ENCODE results near the gene SHISA3. TPM values are rescaled to one million over a fixed set of nuclear protein-coding genes. Genes with fewer than 3 reads are reported as not detected.

The SHISA3 gene
- total RNA-seq, 1 experiment from 2014 or later, result not detected

DNA sequence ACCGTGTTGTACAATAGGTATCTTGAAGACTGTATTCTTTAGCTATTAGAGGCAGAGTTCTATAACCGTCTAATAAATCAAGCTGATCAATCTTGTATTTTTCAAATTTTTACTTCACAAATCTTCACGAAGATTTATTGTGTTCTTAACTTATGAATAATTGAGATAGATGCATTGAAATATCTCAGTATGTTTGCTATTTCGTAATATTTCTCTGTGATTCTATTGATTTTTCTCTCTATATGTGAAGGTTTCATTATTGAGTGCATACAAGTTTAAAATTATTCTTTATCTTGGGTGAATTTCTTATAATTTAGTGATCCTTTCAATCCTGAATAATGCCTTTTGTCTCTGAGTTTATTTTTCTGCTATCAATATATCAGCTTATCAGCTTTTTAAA is 19.8 kb upstream of the SHISA3 start:
- no TSS peak for BruUV-seq (replicated peaks)
- Mint-ChIP-seq H3K4me1 (ENCODE audit: low read depth, unreplicated experiment) (no peaks in the 10 kb centered on the region), H3K27me3 (ENCODE audit: unreplicated experiment) (peaks cover 15% of the 10 kb centered on the region), H3K36me3 (ENCODE audit: insufficient read depth, unreplicated experiment) (no peaks in the 10 kb centered on the region), H3K9me3 (ENCODE audit: low read depth, unreplicated experiment) (no peaks in the 10 kb centered on the region), H3K4me3 (ENCODE audit: low read depth, unreplicated experiment) (no peak overlapping the region), H3K27ac (ENCODE audit: unreplicated experiment) (no peak overlapping the region)
- CTCF ChIA-PET, result no interaction called here
- TF ChIP-seq, protein P1, sequence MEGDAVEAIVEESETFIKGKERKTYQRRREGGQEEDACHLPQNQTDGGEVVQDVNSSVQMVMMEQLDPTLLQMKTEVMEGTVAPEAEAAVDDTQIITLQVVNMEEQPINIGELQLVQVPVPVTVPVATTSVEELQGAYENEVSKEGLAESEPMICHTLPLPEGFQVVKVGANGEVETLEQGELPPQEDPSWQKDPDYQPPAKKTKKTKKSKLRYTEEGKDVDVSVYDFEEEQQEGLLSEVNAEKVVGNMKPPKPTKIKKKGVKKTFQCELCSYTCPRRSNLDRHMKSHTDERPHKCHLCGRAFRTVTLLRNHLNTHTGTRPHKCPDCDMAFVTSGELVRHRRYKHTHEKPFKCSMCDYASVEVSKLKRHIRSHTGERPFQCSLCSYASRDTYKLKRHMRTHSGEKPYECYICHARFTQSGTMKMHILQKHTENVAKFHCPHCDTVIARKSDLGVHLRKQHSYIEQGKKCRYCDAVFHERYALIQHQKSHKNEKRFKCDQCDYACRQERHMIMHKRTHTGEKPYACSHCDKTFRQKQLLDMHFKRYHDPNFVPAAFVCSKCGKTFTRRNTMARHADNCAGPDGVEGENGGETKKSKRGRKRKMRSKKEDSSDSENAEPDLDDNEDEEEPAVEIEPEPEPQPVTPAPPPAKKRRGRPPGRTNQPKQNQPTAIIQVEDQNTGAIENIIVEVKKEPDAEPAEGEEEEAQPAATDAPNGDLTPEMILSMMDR (IDR thresholded peaks at IDR 0.05; ENCODE audit: unreplicated experiment), result no peak
- no peak for DNase-seq
- intact Hi-C loops (cut with micrococcal nuclease; ENCODE audit: unreplicated experiment), result loop anchor here (10.0 kb wide), 1 partner anchor 93 kb away; no protein-coding TSS in a partner anchor

DNA sequence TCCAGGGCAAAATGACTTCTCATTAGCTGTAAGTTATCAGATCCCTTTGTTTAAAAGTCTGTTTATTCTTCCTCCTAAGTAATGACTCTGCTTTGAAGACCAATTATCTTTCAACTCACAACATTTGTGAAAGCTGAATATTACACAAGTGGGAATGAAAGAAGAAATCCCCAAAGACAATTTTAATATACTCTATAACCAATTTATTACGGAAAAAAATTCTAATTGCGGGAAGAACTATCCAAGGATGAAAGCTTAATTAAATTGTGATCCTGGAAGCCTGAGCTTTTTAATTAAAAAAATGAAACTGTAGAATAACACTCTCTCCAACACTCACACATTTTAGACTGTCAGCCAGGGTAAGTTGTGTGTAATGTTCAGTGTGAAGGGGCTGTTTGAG is 15.6 kb upstream of the SHISA3 start:
- BruUV-seq (replicated peaks), result no TSS peak
- intact Hi-C loops (cut with micrococcal nuclease; ENCODE audit: unreplicated experiment), result no loop called here
- H3K27ac Mint-ChIP-seq (ENCODE audit: unreplicated experiment), result no peak overlapping the region
- no peaks in the 10 kb centered on the region for H3K27me3 Mint-ChIP-seq (ENCODE audit: unreplicated experiment)
- DNase-seq, result no peak
- no peaks in the 10 kb centered on the region for H3K9me3 Mint-ChIP-seq (ENCODE audit: low read depth, unreplicated experiment)
- no peaks in the 10 kb centered on the region for H3K4me1 Mint-ChIP-seq (ENCODE audit: low read depth, unreplicated experiment)
- no peak overlapping the region for H3K4me3 Mint-ChIP-seq (ENCODE audit: low read depth, unreplicated experiment)
- CTCF ChIA-PET, result no interaction called here
- TF ChIP-seq, protein P1 (IDR thresholded peaks at IDR 0.05; ENCODE audit: unreplicated experiment), result no peak
- no peaks in the 10 kb centered on the region for H3K36me3 Mint-ChIP-seq (ENCODE audit: insufficient read depth, unreplicated experiment)

DNA sequence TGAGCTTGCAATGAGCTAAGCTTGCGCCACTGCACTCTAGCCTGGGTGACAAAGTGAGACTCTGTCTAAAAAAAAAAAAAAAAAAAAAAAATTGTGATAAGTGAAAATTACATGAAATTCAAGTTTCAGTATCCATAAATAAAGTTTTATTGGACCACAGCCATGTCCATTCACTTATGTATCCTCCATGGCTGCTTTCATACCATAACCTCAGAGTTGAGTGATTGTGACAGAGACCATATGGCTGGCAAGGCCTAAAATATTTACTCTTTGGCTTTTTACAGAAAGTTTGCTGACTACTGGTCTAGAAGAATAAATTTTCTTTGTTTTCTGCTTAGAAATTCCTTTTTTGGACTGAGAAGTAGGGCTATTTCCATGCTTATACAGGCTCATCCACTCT is 11.8 kb upstream of the SHISA3 start:
- Mint-ChIP-seq H3K27me3 (ENCODE audit: unreplicated experiment) (no peaks in the 10 kb centered on the region), H3K4me1 (ENCODE audit: low read depth, unreplicated experiment) (no peaks in the 10 kb centered on the region), H3K9me3 (ENCODE audit: low read depth, unreplicated experiment) (no peaks in the 10 kb centered on the region), H3K4me3 (ENCODE audit: low read depth, unreplicated experiment) (no peak overlapping the region), H3K27ac (ENCODE audit: unreplicated experiment) (no peak overlapping the region), H3K36me3 (ENCODE audit: insufficient read depth, unreplicated experiment) (no peaks in the 10 kb centered on the region)
- no peak for DNase-seq
- TF ChIP-seq, protein P1 (IDR thresholded peaks at IDR 0.05; ENCODE audit: unreplicated experiment), result no peak
- BruUV-seq (replicated peaks), result no TSS peak
- CTCF ChIA-PET, result no interaction called here
- intact Hi-C loops (cut with micrococcal nuclease; ENCODE audit: unreplicated experiment), result no loop called here

DNA sequence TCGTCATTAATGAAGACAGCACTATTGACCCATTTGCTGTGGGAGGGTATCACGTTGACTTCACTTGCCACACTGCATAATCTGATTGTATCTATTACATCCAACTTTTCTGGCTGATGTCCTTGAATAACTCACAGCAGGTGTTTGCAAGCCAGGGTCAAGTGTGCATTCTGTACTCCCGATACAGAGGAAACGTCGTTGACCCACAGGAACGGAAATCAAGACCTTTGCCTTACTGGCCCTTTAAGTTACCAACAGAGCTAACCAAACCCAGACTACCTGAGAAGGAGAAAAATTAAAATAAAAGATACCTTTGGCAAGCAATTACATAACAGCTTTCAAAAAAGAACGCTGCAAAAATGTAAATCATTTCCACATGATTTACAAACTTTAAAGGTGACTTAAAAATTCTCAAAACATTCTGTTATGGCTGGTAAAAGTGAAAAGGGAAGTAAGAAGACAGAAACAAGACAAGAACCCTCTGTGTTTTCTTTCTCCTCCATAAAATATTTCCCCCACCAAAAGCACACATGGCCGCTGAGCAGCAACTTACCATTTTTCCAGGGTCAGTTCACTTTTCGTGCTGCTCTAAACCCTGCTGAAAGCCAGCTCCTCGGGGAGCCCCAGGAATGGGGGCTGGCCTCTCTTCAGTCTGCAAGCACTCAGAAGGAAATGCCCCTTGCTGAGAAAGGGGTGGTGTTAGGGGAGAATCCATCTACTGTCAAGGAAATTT is 6.5 kb upstream of the SHISA3 start:
- TF ChIP-seq, protein P1 (IDR thresholded peaks at IDR 0.05; ENCODE audit: unreplicated experiment), result no peak
- Mint-ChIP-seq H3K4me1 (ENCODE audit: low read depth, unreplicated experiment) (no peaks in the 10 kb centered on the region), H3K4me3 (ENCODE audit: low read depth, unreplicated experiment) (no peak overlapping the region), H3K9me3 (ENCODE audit: low read depth, unreplicated experiment) (no peaks in the 10 kb centered on the region), H3K27ac (ENCODE audit: unreplicated experiment) (no peak overlapping the region), H3K27me3 (ENCODE audit: unreplicated experiment) (peaks cover 15% of the 10 kb centered on the region), H3K36me3 (ENCODE audit: insufficient read depth, unreplicated experiment) (no peaks in the 10 kb centered on the region)
- no peak for DNase-seq
- intact Hi-C loops (cut with micrococcal nuclease; ENCODE audit: unreplicated experiment), result no loop called here
- CTCF ChIA-PET, result interaction anchor here (0.7 to 0.9 kb wide), 2 partner anchors 21 to 26 kb away, joined by 3 read pairs; no protein-coding TSS in a partner anchor
- BruUV-seq (replicated peaks), result no TSS peak

Measured in Calu3 (cell line).